Suprapubic skin (tissue), 4 donors: ENCODE measurements around the gene PLK1. TPM values are rescaled to one million over a fixed set of nuclear protein-coding genes. Genes with fewer than 3 reads are reported as not detected.

Experiments
- DNase-seq, 2 donors: peaks; one replicate each; pipeline ENCODE4 v3.0.0-alpha.2; 2019; ENCODE audit warnings: low spot score in 2 of 2
- H3K27ac ChIP-seq: fragments of 200-600 bp; sonication (generic); one replicate; pipeline ENCODE4 v1.5.1; 2019
- H3K27me3 ChIP-seq: fragments of 200-600 bp; sonication (generic); one replicate; pipeline ENCODE4 v1.5.1; 2019
- H3K36me3 ChIP-seq: fragments of 200-600 bp; sonication (generic); one replicate; pipeline ENCODE4 v1.5.1; 2019
- H3K4me1 ChIP-seq: fragments of 200-600 bp; sonication (generic); one replicate; pipeline ENCODE4 v1.5.1; 2019
- H3K4me3 ChIP-seq: fragments of 200-600 bp; sonication (generic); one replicate; pipeline ENCODE4 v1.5.1; 2019; ENCODE audit warnings: mild to moderate bottlenecking
- H3K9me3 ChIP-seq: fragments of 200-600 bp; sonication (generic); one replicate; pipeline ENCODE4 v1.5.1; 2019
- CTCF ChIP-seq, 2 donors: fragments of 200-600 bp in 1 of 2; fragments of 450-650 bp in 1 of 2; sonication (generic) in 1 of 2; IDR thresholded peaks; one replicate each; pipeline ENCODE4 v1.5.1; 2016 to 2019; ENCODE audit warnings: antibody characterized with exemption in 2 of 2, mild to moderate bottlenecking in 1 of 2, moderate library complexity in 1 of 2
- EP300 ChIP-seq: sonication (generic); formaldehyde crosslinking; IDR thresholded peaks from one replicate; pipeline ENCODE4 v1.6.1; 2017; ENCODE audit warnings: antibody characterized with exemption
- POLR2A ChIP-seq, 2 donors: fragments of 450-650 bp; IDR thresholded peaks; one replicate each; pipeline ENCODE4 v1.6.1; 2017; ENCODE audit warnings: antibody characterized with exemption in 2 of 2, mild to moderate bottlenecking in 2 of 2, moderate library complexity in 2 of 2
- POLR2AphosphoS5 ChIP-seq, 3 donors: sonication (generic); formaldehyde crosslinking; IDR thresholded peaks; one replicate each; pipeline ENCODE4 v1.6.1; 2017; ENCODE audit warnings: antibody characterized with exemption in 3 of 3
- WGBS: methylation state at CpG from one replicate; pipeline ENCODE4 v1.1.5; 2018; 5-methylcytosine and 5-hydroxymethylcytosine counted together
- total RNA-seq, 4 donors: library from RNA; depleted of rRNA; stranded (reverse); fragments of >200 nt; gene quantifications; one replicate each; pipeline ENCODE4 v1.1.0, GENCODE V29; 2016

PLK1 gene
- total RNA-seq, 4 donors from 2014 or later, result 4.6 to 8.3 (median 6.5) TPM

GRCh38 chr16:23702951-23703350 is 24.3 kb downstream of the PLK1 start:
- WGBS, result 77% methylated on average over 2 of the region's 2 CpGs
- TF ChIP-seq POLR2A (IDR thresholded peaks at IDR 0.05) (no peak), CTCF (IDR thresholded peaks at IDR 0.05) (no peak), POLR2AphosphoS5 (IDR thresholded peaks at IDR 0.05) (no peak), EP300 (no peak)

GRCh38 chr16:23704772-23705516 is 26.3 kb downstream of the PLK1 start:
- no peak for DNase-seq
- H3K9me3 ChIP-seq, result no peaks in the 10 kb centered on the region
- no peaks in the 10 kb centered on the region for H3K4me1 ChIP-seq
- no peaks in the 10 kb centered on the region for H3K36me3 ChIP-seq
- no peak overlapping the region for H3K27ac ChIP-seq
- no peak overlapping the region for H3K4me3 ChIP-seq
- H3K27me3 ChIP-seq, result peaks cover 4% of the 10 kb centered on the region
- 87% methylated on average over 21 of the region's 22 CpGs for WGBS
- TF ChIP-seq CTCF (IDR thresholded peaks at IDR 0.05) (no peak), EP300 (no peak), POLR2AphosphoS5 (IDR thresholded peaks at IDR 0.05) (no peak), POLR2A (IDR thresholded peaks at IDR 0.05) (no peak)

More at GRCh38 chr16:23702951-23703350, 24.3 kb downstream of the PLK1 start:
- no peak for DNase-seq
- Histone ChIP-seq H3K36me3 (no peaks in the 10 kb centered on the region), H3K27ac (no peak overlapping the region), H3K4me1 (no peaks in the 10 kb centered on the region), H3K9me3 (no peaks in the 10 kb centered on the region), H3K27me3 (peaks cover 4% of the 10 kb centered on the region), H3K4me3 (no peak overlapping the region)

- no peak for DNase-seq
- Histone ChIP-seq H3K27me3 (peaks cover 4% of the 10 kb centered on the region), H3K27ac (no peak overlapping the region), H3K36me3 (no peaks in the 10 kb centered on the region), H3K9me3 (no peaks in the 10 kb centered on the region), H3K4me3 (no peak overlapping the region), H3K4me1 (no peaks in the 10 kb centered on the region)
- WGBS, result 64% methylated on average over 2 of the region's 2 CpGs
- TF ChIP-seq POLR2A (IDR thresholded peaks at IDR 0.05) (no peak), CTCF (IDR thresholded peaks at IDR 0.05) (no peak), EP300 (no peak), POLR2AphosphoS5 (IDR thresholded peaks at IDR 0.05) (no peak)
These were observed 26.8 kb downstream of the PLK1 start for GRCh38 chr16:23705517-23705902.

- Histone ChIP-seq H3K9me3 (no peaks in the 10 kb centered on the region), H3K36me3 (no peaks in the 10 kb centered on the region)
These were observed 27.8 kb downstream of the PLK1 start for GRCh38 chr16:23706439-23706838.

More at GRCh38 chr16:23706439-23706838, 27.8 kb downstream of the PLK1 start:
- DNase-seq, result no peak
- 73% methylated on average over 3 of the region's 4 CpGs for WGBS
- Histone ChIP-seq H3K27me3 (peaks cover 10% of the 10 kb centered on the region), H3K4me1 (no peaks in the 10 kb centered on the region), H3K27ac (no peak overlapping the region), H3K4me3 (no peak overlapping the region)
- TF ChIP-seq CTCF (IDR thresholded peaks at IDR 0.05) (no peak), POLR2AphosphoS5 (IDR thresholded peaks at IDR 0.05) (no peak), EP300 (no peak), POLR2A (IDR thresholded peaks at IDR 0.05) (no peak)
